Hepatocyte (in vitro differentiated cells): ENCODE results near the gene NKX2-1. TPM values are rescaled to one million over a fixed set of nuclear protein-coding genes. Genes with fewer than 3 reads are reported as not detected.

Experiments used
- DNase-seq: peaks from one replicate; pipeline ENCODE4 v3.0.0-alpha.2; 2016; ENCODE audit warnings: low spot score
- H2AFZ ChIP-seq: fragments of 200-600 bp; sonication (generic); 2 replicates; pipeline ENCODE4 v1.6.0; 2016; ENCODE audit warnings: antibody characterized with exemption, mild to moderate bottlenecking
- H3K27ac ChIP-seq: fragments of 200-600 bp; sonication (generic); 2 replicates; pipeline ENCODE4 v1.5.1; 2016; ENCODE audit warnings: mild to moderate bottlenecking
- H3K27me3 ChIP-seq: fragments of 200-600 bp; sonication (generic); 2 replicates; pipeline ENCODE4 v1.6.1; 2016
- H3K36me3 ChIP-seq: fragments of 200-600 bp; sonication (generic); replicated peaks from 2 replicates; pipeline ENCODE4 v1.5.1; 2016; ENCODE audit warnings: low read depth; ENCODE audit not compliant: insufficient read depth
- H3K4me1 ChIP-seq: fragments of 200-600 bp; sonication (generic); 2 replicates; pipeline ENCODE4 v1.5.1; 2016; ENCODE audit warnings: mild to moderate bottlenecking, moderate library complexity; ENCODE audit not compliant: insufficient read depth
- H3K4me2 ChIP-seq: fragments of 200-600 bp; sonication (generic); 2 replicates; pipeline ENCODE4 v1.6.0; 2016
- H3K4me3 ChIP-seq: fragments of 200-600 bp; sonication (generic); 2 replicates; pipeline ENCODE4 v1.5.1; 2016; ENCODE audit warnings: mild to moderate bottlenecking
- H3K79me2 ChIP-seq: fragments of 200-600 bp; sonication (generic); 2 replicates; pipeline ENCODE4 v1.6.0; 2017; ENCODE audit warnings: mild to moderate bottlenecking
- H3K9me2 ChIP-seq: fragments of 200-600 bp; sonication (generic); replicated peaks from 2 replicates; pipeline ENCODE4 v1.6.0; 2017; ENCODE audit warnings: mild to moderate bottlenecking; ENCODE audit not compliant: insufficient read depth
- H3K9me3 ChIP-seq: fragments of 200-600 bp; sonication (generic); 2 replicates; pipeline ENCODE4 v1.5.1; 2016; ENCODE audit warnings: low read depth, mild to moderate bottlenecking
- H4K20me1 ChIP-seq: fragments of 200-600 bp; sonication (generic); 2 replicates; pipeline ENCODE4 v1.6.0; 2016; ENCODE audit warnings: mild to moderate bottlenecking; ENCODE audit not compliant: insufficient read depth, poor library complexity, severe bottlenecking
- EZH2 ChIP-seq: fragments of 200-600 bp; sonication (generic); IDR thresholded peaks from 2 replicates; pipeline ENCODE4 v1.6.1; 2016; ENCODE audit warnings: antibody characterized with exemption, mild to moderate bottlenecking, borderline replicate concordance
- EZH2phosphoT487 ChIP-seq: fragments of 200-600 bp; sonication (generic); IDR thresholded peaks from one replicate; pipeline ENCODE4 v1.6.1; 2018; ENCODE audit warnings: antibody characterized with exemption, mild to moderate bottlenecking, low read depth, moderate library complexity; ENCODE audit not compliant: unreplicated experiment, severe bottlenecking
- WGBS: methylation state at CpG from one replicate; pipeline ENCODE4 v1.1.6; 2016; ENCODE audit warnings: low lambda C conversion rate; ENCODE audit errors: missing lambda C conversion rate; 5-methylcytosine and 5-hydroxymethylcytosine counted together
- polyA plus RNA-seq: library from polyadenylated mRNA; unstranded; fragments of >200 nt; fragmentation: Nextera tagmentation; extraction: Ambion mirVana; gene quantifications from 2 replicates; pipeline ENCODE4 v1.2.1, GENCODE V29; 2016
- total RNA-seq: library from RNA; depleted of rRNA; stranded (reverse); fragments of >200 nt; gene quantifications from 2 replicates; pipeline ENCODE4 v1.2.3, GENCODE V29; 2014
- TF ChIP-seq, protein P1 (sequence below): fragments of 200-600 bp; sonication (generic); IDR thresholded peaks from 2 replicates; pipeline ENCODE4 v1.5.1; 2016; ENCODE audit warnings: antibody characterized with exemption, mild to moderate bottlenecking; ENCODE audit not compliant: poor library complexity

The NKX2-1 gene
- total and polyA plus RNA-seq, 2 experiments from 2014 or later: 2.2 to 2.7 TPM

GRCh38 chr14:36518031-36518585 lies 1.9 kb downstream of the NKX2-1 start:
- peaks cover 23% of the 10 kb centered on the region for H3K4me1 ChIP-seq
- 6% methylated on average over 18 of the region's 34 CpGs for whole genome bisulfite sequencing
- peak overlapping the region; percentile 44 for H3K4me2 ChIP-seq
- DNase-seq: no peak
- no peaks in the 10 kb centered on the region for H3K79me2 ChIP-seq
- H3K27ac ChIP-seq: no peak overlapping the region
- no peak overlapping the region for H3K4me3 ChIP-seq
- no peaks in the 10 kb centered on the region for H3K36me3 ChIP-seq
- peaks cover 99% of the 10 kb centered on the region for H3K27me3 ChIP-seq
- no peak overlapping the region for H2AFZ ChIP-seq
- no peak for TF ChIP-seq EZH2phosphoT487
- TF ChIP-seq, protein P1, sequence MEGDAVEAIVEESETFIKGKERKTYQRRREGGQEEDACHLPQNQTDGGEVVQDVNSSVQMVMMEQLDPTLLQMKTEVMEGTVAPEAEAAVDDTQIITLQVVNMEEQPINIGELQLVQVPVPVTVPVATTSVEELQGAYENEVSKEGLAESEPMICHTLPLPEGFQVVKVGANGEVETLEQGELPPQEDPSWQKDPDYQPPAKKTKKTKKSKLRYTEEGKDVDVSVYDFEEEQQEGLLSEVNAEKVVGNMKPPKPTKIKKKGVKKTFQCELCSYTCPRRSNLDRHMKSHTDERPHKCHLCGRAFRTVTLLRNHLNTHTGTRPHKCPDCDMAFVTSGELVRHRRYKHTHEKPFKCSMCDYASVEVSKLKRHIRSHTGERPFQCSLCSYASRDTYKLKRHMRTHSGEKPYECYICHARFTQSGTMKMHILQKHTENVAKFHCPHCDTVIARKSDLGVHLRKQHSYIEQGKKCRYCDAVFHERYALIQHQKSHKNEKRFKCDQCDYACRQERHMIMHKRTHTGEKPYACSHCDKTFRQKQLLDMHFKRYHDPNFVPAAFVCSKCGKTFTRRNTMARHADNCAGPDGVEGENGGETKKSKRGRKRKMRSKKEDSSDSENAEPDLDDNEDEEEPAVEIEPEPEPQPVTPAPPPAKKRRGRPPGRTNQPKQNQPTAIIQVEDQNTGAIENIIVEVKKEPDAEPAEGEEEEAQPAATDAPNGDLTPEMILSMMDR: no peak
- no peak for TF ChIP-seq EZH2
- no peaks in the 10 kb centered on the region for H4K20me1 ChIP-seq
- H3K9me2 ChIP-seq: no peaks in the 10 kb centered on the region
- no peaks in the 10 kb centered on the region for H3K9me3 ChIP-seq

GRCh38 chr14:36517242-36518030 lies 2.6 kb downstream of the NKX2-1 start:
- no peaks in the 10 kb centered on the region for H3K36me3 ChIP-seq
- no peaks in the 10 kb centered on the region for H4K20me1 ChIP-seq
- H2AFZ ChIP-seq: no peak overlapping the region
- no peaks in the 10 kb centered on the region for H3K9me2 ChIP-seq
- no peak overlapping the region for H3K4me3 ChIP-seq
- no peak overlapping the region for H3K27ac ChIP-seq
- peak overlapping the region; percentile 44 for H3K4me2 ChIP-seq
- H3K79me2 ChIP-seq: no peaks in the 10 kb centered on the region
- TF ChIP-seq, protein P1: no peak
- TF ChIP-seq EZH2phosphoT487 (no peak), EZH2 (no peak)
- H3K4me1 ChIP-seq: peaks cover 23% of the 10 kb centered on the region
- no peaks in the 10 kb centered on the region for H3K9me3 ChIP-seq
- WGBS: 2% methylated on average over 68 of the region's 87 CpGs
- no peak for DNase-seq
- peaks cover 99% of the 10 kb centered on the region for H3K27me3 ChIP-seq

- H4K20me1 ChIP-seq: no peaks in the 10 kb centered on the region
- no peak overlapping the region for H3K27ac ChIP-seq
- no peak for DNase-seq
- peaks cover 99% of the 10 kb centered on the region for H3K27me3 ChIP-seq
- peaks cover 23% of the 10 kb centered on the region for H3K4me1 ChIP-seq
- H3K9me2 ChIP-seq: no peaks in the 10 kb centered on the region
- H3K4me2 ChIP-seq: no peak overlapping the region
- H2AFZ ChIP-seq: no peak overlapping the region
- no peak overlapping the region for H3K4me3 ChIP-seq
- H3K36me3 ChIP-seq: no peaks in the 10 kb centered on the region
- 5% methylated on average over 16 of the region's 16 CpGs for WGBS
- no peaks in the 10 kb centered on the region for H3K9me3 ChIP-seq
- TF ChIP-seq EZH2phosphoT487: no peak
- TF ChIP-seq, protein P1: no peak
- no peak for TF ChIP-seq EZH2
- no peaks in the 10 kb centered on the region for H3K79me2 ChIP-seq
Measured at GRCh38 chr14:36516719-36517241, 3.3 kb downstream of the NKX2-1 start.
